ENCODE data around the gene CRB1.
A peak's percentile ranks its signal among the peaks of the same experiment; 100 is the strongest.

CRB1 gene

GRCh38 chr1:197466813-197467212 is 198.8 kb downstream of the CRB1 start:
- Histone ChIP-seq H3K36me3 (no peaks in the 10 kb centered on the region), H4K20me1 (no peaks in the 10 kb centered on the region), H3K4me3 (no peak overlapping the region), H3K4me1 (peaks cover 35% of the 10 kb centered on the region), H3K9ac (no peak overlapping the region), H3K27me3 (no peaks in the 10 kb centered on the region), H3K27ac (no peak overlapping the region), H3K4me2 (no peak overlapping the region), H3K9me3 (no peaks in the 10 kb centered on the region)
- no peak for TF ChIP-seq Cebpa-rat (IDR thresholded peaks at IDR 0.05)

GRCh38 chr1:197467881-197468280 is 199.8 kb downstream of the CRB1 start:
- no peak overlapping the region for H3K27ac ChIP-seq

GRCh38 chr1:197468543-197469175 is 200.6 kb downstream of the CRB1 start:
- Histone ChIP-seq H3K4me2 (peak overlapping the region; percentile 64), H3K4me3 (no peak overlapping the region), H4K20me1 (no peaks in the 10 kb centered on the region), H3K36me3 (no peaks in the 10 kb centered on the region), H3K9ac (no peak overlapping the region), H3K27me3 (no peaks in the 10 kb centered on the region), H3K9me3 (no peaks in the 10 kb centered on the region), H3K4me1 (peaks cover 35% of the 10 kb centered on the region), H3K27ac (no peak overlapping the region)
- TF ChIP-seq Cebpa-rat (IDR thresholded peaks at IDR 0.05) = no peak

More at GRCh38 chr1:197467881-197468280, 199.8 kb downstream of the CRB1 start:
- Histone ChIP-seq H3K27me3 (no peaks in the 10 kb centered on the region), H4K20me1 (no peaks in the 10 kb centered on the region), H3K4me3 (no peak overlapping the region), H3K4me1 (peaks cover 35% of the 10 kb centered on the region), H3K9ac (no peak overlapping the region), H3K9me3 (no peaks in the 10 kb centered on the region), H3K36me3 (no peaks in the 10 kb centered on the region), H3K4me2 (no peak overlapping the region; the same call in 1 of the 2 replicates)
- TF ChIP-seq Cebpa-rat (IDR thresholded peaks at IDR 0.05) = no peak

- TF ChIP-seq Cebpa-rat (IDR thresholded peaks at IDR 0.05) = no peak
- Histone ChIP-seq H3K27me3 (no peaks in the 10 kb centered on the region), H3K9me3 (no peaks in the 10 kb centered on the region), H3K27ac (no peak overlapping the region), H3K36me3 (no peaks in the 10 kb centered on the region), H3K4me3 (no peak overlapping the region), H4K20me1 (no peaks in the 10 kb centered on the region), H3K9ac (no peak overlapping the region), H3K4me2 (peak overlapping the region; percentile 64), H3K4me1 (peaks cover 35% of the 10 kb centered on the region)
Observed at GRCh38 chr1:197469620-197470210, 201.7 kb downstream of the CRB1 start.

GRCh38 chr1:197470330-197470729 is 202.3 kb downstream of the CRB1 start:
- H3K36me3 ChIP-seq = no peaks in the 10 kb centered on the region
- no peak for TF ChIP-seq Cebpa-rat (IDR thresholded peaks at IDR 0.05)
- H3K4me2 ChIP-seq = peak overlapping the region; percentile 64
- H3K27ac ChIP-seq = no peak overlapping the region
- H3K27me3 ChIP-seq = no peaks in the 10 kb centered on the region
- no peak overlapping the region for H3K9ac ChIP-seq
- no peaks in the 10 kb centered on the region for H4K20me1 ChIP-seq
- no peaks in the 10 kb centered on the region for H3K9me3 ChIP-seq
- no peak overlapping the region for H3K4me3 ChIP-seq
- H3K4me1 ChIP-seq = peaks cover 35% of the 10 kb centered on the region

GRCh38 chr1:197471248-197471985 is 203.4 kb downstream of the CRB1 start:
- no peak overlapping the region for H3K4me3 ChIP-seq
- no peak overlapping the region for H3K27ac ChIP-seq
- H3K36me3 ChIP-seq = no peaks in the 10 kb centered on the region
- no peaks in the 10 kb centered on the region for H3K27me3 ChIP-seq
- H3K4me2 ChIP-seq = no peak overlapping the region
- no peak overlapping the region for H3K9ac ChIP-seq
- peaks cover 35% of the 10 kb centered on the region for H3K4me1 ChIP-seq
- H3K9me3 ChIP-seq = no peaks in the 10 kb centered on the region
- no peaks in the 10 kb centered on the region for H4K20me1 ChIP-seq
- no peak for TF ChIP-seq Cebpa-rat (IDR thresholded peaks at IDR 0.05)

- Histone ChIP-seq H3K4me3 (no peak overlapping the region), H4K20me1 (no peaks in the 10 kb centered on the region), H3K4me2 (no peak overlapping the region), H3K4me1 (peaks cover 35% of the 10 kb centered on the region), H3K9ac (no peak overlapping the region), H3K36me3 (no peaks in the 10 kb centered on the region), H3K27me3 (no peaks in the 10 kb centered on the region), H3K27ac (no peak overlapping the region), H3K9me3 (no peaks in the 10 kb centered on the region)
- TF ChIP-seq Cebpa-rat (IDR thresholded peaks at IDR 0.05) = no peak
Observed at GRCh38 chr1:197472141-197472540, 204.1 kb downstream of the CRB1 start.

- no peak for TF ChIP-seq Cebpa-rat (IDR thresholded peaks at IDR 0.05)
- Histone ChIP-seq H3K4me3 (no peak overlapping the region), H3K27me3 (no peaks in the 10 kb centered on the region), H4K20me1 (no peaks in the 10 kb centered on the region), H3K27ac (no peak overlapping the region), H3K4me2 (no peak overlapping the region), H3K4me1 (peaks cover 10% of the 10 kb centered on the region), H3K9me3 (no peaks in the 10 kb centered on the region), H3K36me3 (no peaks in the 10 kb centered on the region), H3K9ac (no peak overlapping the region)
Observed at GRCh38 chr1:197480446-197480845, 212.4 kb downstream of the CRB1 start.

- TF ChIP-seq Cebpa-rat (IDR thresholded peaks at IDR 0.05) = no peak
- peak overlapping the region; percentile 46 for H3K4me2 ChIP-seq
- H3K4me3 ChIP-seq = no peak overlapping the region
- H3K27ac ChIP-seq = no peak overlapping the region
- H4K20me1 ChIP-seq = no peaks in the 10 kb centered on the region
- H3K9me3 ChIP-seq = no peaks in the 10 kb centered on the region
- H3K27me3 ChIP-seq = no peaks in the 10 kb centered on the region
- no peaks in the 10 kb centered on the region for H3K36me3 ChIP-seq
- H3K9ac ChIP-seq = no peak overlapping the region
- H3K4me1 ChIP-seq = peaks cover 10% of the 10 kb centered on the region
Observed at GRCh38 chr1:197481101-197481500, 213.0 kb downstream of the CRB1 start.

- Histone ChIP-seq H3K9ac (no peak overlapping the region), H3K27me3 (no peaks in the 10 kb centered on the region), H3K4me3 (no peak overlapping the region), H3K4me1 (peaks cover 10% of the 10 kb centered on the region), H3K36me3 (no peaks in the 10 kb centered on the region), H3K27ac (no peak overlapping the region), H4K20me1 (no peaks in the 10 kb centered on the region), H3K9me3 (no peaks in the 10 kb centered on the region), H3K4me2 (no peak overlapping the region)
- TF ChIP-seq Cebpa-rat (IDR thresholded peaks at IDR 0.05) = no peak
Observed at GRCh38 chr1:197485790-197486189, 217.7 kb downstream of the CRB1 start.

Measured in BLaER1 (cell line).